Ovary (tissue), 9 donors: ENCODE measurements around the gene JAG1. TPM values are rescaled to one million over a fixed set of nuclear protein-coding genes. Genes with fewer than 3 reads are reported as not detected.

Source experiments
- DNase-seq, 5 donors: peaks; one replicate each; pipeline ENCODE4 v3.0.0-alpha.2; 2019 to 2020
- H3K27ac ChIP-seq, 2 donors: fragments of 200-600 bp; one replicate each; pipeline versions ENCODE4 v1.5.1 to v1.8.0; 2019 to 2022
- H3K27me3 ChIP-seq: fragments of 200-600 bp; one replicate; pipeline ENCODE4 v1.8.0; 2022
- H3K36me3 ChIP-seq: fragments of 200-600 bp; sonication (generic); one replicate; pipeline ENCODE4 v1.5.1; 2019
- H3K4me1 ChIP-seq: one replicate; pipeline ENCODE4 v1.8.1; 2013; ENCODE audit warnings: mild to moderate bottlenecking, moderate library complexity; ENCODE audit not compliant: insufficient read depth
- H3K4me3 ChIP-seq: fragments of 200-600 bp; sonication (generic); one replicate; pipeline ENCODE4 v1.5.1; 2017
- H3K9me3 ChIP-seq, 2 donors: fragments of 200-600 bp in 1 of 2; sonication (generic) in 1 of 2; one replicate each; pipeline versions ENCODE4 v1.5.1 to v1.8.1; 2013 to 2019; ENCODE audit warnings: mild to moderate bottlenecking in 1 of 2, moderate library complexity in 1 of 2
- CTCF ChIP-seq, 3 donors: fragments of 450-650 bp in 2 of 3; fragments of 200-600 bp in 1 of 3; IDR thresholded peaks; one replicate each; pipeline versions ENCODE4 v1.5.1 to v1.8.0; 2016 to 2022; ENCODE audit warnings: antibody characterized with exemption in 3 of 3, mild to moderate bottlenecking in 1 of 3
- EP300 ChIP-seq: sonication (generic); formaldehyde crosslinking; IDR thresholded peaks from one replicate; pipeline ENCODE4 v1.6.1; 2017; ENCODE audit warnings: antibody characterized with exemption
- POLR2A ChIP-seq: fragments of 450-650 bp; IDR thresholded peaks from one replicate; pipeline ENCODE4 v1.6.1; 2017; ENCODE audit warnings: antibody characterized with exemption, mild to moderate bottlenecking, moderate library complexity
- WGBS, 3 donors: extraction: QIAGEN DNeasy Blood & Tissue Kit in 1 of 3; methylation state at CpG; one replicate each; pipeline versions ENCODE4 v1.1.5 to v1.1.7; 2013 to 2017; 5-methylcytosine and 5-hydroxymethylcytosine counted together
- intact Hi-C, 4 donors: fragments of 100-400 bp; cut with DNase I; formaldehyde crosslinking; loops; one replicate each; pipeline versions ENCODE4 v1.11.0 to v1.15.1; 2022 to 2023
- polyA plus RNA-seq, 2 donors: library from polyadenylated mRNA; stranded (reverse); fragments of 200-250 nt in 1 of 2; fragments of 350-450 nt in 1 of 2; fragmentation: Illumina TruSeq in 1 of 2; extraction: RNeasy Lipid Tissue Mini Kit (QIAGEN cat#74804) in 1 of 2; gene quantifications; one replicate each; pipeline ENCODE4 v1.2.3, GENCODE V29; 2013 to 2014
- total RNA-seq, 7 donors: library from RNA; depleted of rRNA in 2 of 7; stranded (reverse); fragments of >200 nt in 2 of 7; fragmentation: NEBNext Ultra II Directional in 3 of 7; extraction: Animal tissue kit (Norgen Biotek cat#: 25700) in 3 of 7; gene quantifications; one replicate each; pipeline versions ENCODE4 v1.1.0 to v1.2.4, GENCODE V29; 2016 to 2023
- donor health status: DM: no; HTN: no; CAD: no; lungs with moderate emphysema.
- donor health status: DM: no; HTN: no; CAD: no.
- donor health status: Bipolar disorder and iron deficiency.
- donor health status: DM: yes; HTN: yes; CAD: no.
- donor health status: DM: no; HTN: no; CAD: no.
- donor health status: DM: yes; HTN: yes; CAD: no.

JAG1 gene
- total and polyA plus RNA-seq, 9 donors: 27.1 to 69.7 (median 41.0) TPM

- Histone ChIP-seq H3K27ac (no peak overlapping the region), H3K27me3 (no peaks in the 10 kb centered on the region), H3K4me3 (no peak overlapping the region), H3K36me3 (no peaks in the 10 kb centered on the region), H3K9me3 (no peaks in the 10 kb centered on the region), H3K4me1 (no peaks in the 10 kb centered on the region)
- intact Hi-C loops: no loop called here
- TF ChIP-seq POLR2A (no peak), CTCF (IDR thresholded peaks at IDR 0.05) (no peak), EP300 (no peak)
- WGBS, 3 donors: 21 to 36% (median 27%) methylated on average over 3 of the region's 3 CpGs
- no peak for DNase-seq
Measured at GRCh38 chr20:10682939-10683338, 9.1 kb upstream of the JAG1 start.

GRCh38 chr20:10681494-10681893 lies 7.7 kb upstream of the JAG1 start:
- no peaks in the 10 kb centered on the region for H3K27me3 ChIP-seq
- H3K4me1 ChIP-seq: no peaks in the 10 kb centered on the region
- H3K27ac ChIP-seq: no peak overlapping the region
- no peak for TF ChIP-seq POLR2A
- TF ChIP-seq CTCF (IDR thresholded peaks at IDR 0.05): no peak
- TF ChIP-seq EP300: no peak
- intact Hi-C loops: no loop called here
- no peaks in the 10 kb centered on the region for H3K9me3 ChIP-seq
- 96 to 97% (median 97%) methylated on average over 4 of the region's 4 CpGs for WGBS, 3 donors
- DNase-seq: no peak
- no peak overlapping the region for H3K4me3 ChIP-seq
- no peaks in the 10 kb centered on the region for H3K36me3 ChIP-seq

- Histone ChIP-seq H3K27ac (no peak overlapping the region), H3K4me1 (no peaks in the 10 kb centered on the region), H3K4me3 (no peak overlapping the region), H3K27me3 (no peaks in the 10 kb centered on the region), H3K9me3 (no peaks in the 10 kb centered on the region), H3K36me3 (no peaks in the 10 kb centered on the region)
- intact Hi-C loops: no loop called here
- TF ChIP-seq POLR2A: no peak
- TF ChIP-seq EP300: no peak
- DNase-seq: no peak
- 89 to 95% (median 93%) methylated on average over 4 of the region's 4 CpGs for WGBS, 3 donors
Measured at GRCh38 chr20:10680571-10680970, 6.8 kb upstream of the JAG1 start.

- Histone ChIP-seq H3K4me1 (peaks cover 1% of the 10 kb centered on the region), H3K36me3 (no peaks in the 10 kb centered on the region), H3K4me3 (no peak overlapping the region), H3K9me3 (no peaks in the 10 kb centered on the region), H3K27me3 (no peaks in the 10 kb centered on the region), H3K27ac (no peak overlapping the region)
- DNase-seq: no peak
- TF ChIP-seq EP300: no peak
- TF ChIP-seq CTCF (IDR thresholded peaks at IDR 0.05): peak in 1 of 3 donors; percentile 4
- WGBS, 3 donors: 61 to 69% (median 69%) methylated on average over 4 of the region's 4 CpGs
- intact Hi-C loops: loop anchor here in 1 of 4 donors (10.0 kb wide), 2 partner anchors 124 to 244 kb away; partner anchors contain the start of genes MKKS and SLX4IP
Measured at GRCh38 chr20:10679269-10679668, 5.5 kb upstream of the JAG1 start.

GRCh38 chr20:10676518-10676917 lies 2.7 kb upstream of the JAG1 start:
- Histone ChIP-seq H3K4me1 (peaks cover 1% of the 10 kb centered on the region), H3K4me3 (no peak overlapping the region), H3K36me3 (no peaks in the 10 kb centered on the region), H3K9me3 (no peaks in the 10 kb centered on the region), H3K27ac (no peak overlapping the region), H3K27me3 (no peaks in the 10 kb centered on the region)
- no peak for DNase-seq
- TF ChIP-seq CTCF (IDR thresholded peaks at IDR 0.05) (no peak), POLR2A (no peak), EP300 (no peak)
- WGBS, 3 donors: 60 to 73% (median 69%) methylated on average over 3 of the region's 3 CpGs
- intact Hi-C loops: loop anchor here in 1 of 4 donors (10.0 kb wide), 2 partner anchors 122 to 242 kb away; partner anchors contain the start of genes MKKS and SLX4IP
